ENCODE data around the gene TACC3.
A peak's percentile ranks its signal among the peaks of the same experiment; 100 is the strongest.

TACC3 gene

GRCh38 chr4:1723131-1723801, 1.9 kb downstream of the TACC3 start:
- no peak for DNase-seq (ENCODE audit: low spot score)

GRCh38 chr4:1725521-1725920, 4.2 kb downstream of the TACC3 start:
- DNase-seq (ENCODE audit: low spot score): no peak

- DNase-seq (ENCODE audit: low spot score): peak; percentile 90
Measured at GRCh38 chr4:1726146-1726934, 5.0 kb downstream of the TACC3 start.

- DNase-seq (ENCODE audit: low spot score): no peak
Measured at GRCh38 chr4:1727117-1728031, 6.1 kb downstream of the TACC3 start.

DNA sequence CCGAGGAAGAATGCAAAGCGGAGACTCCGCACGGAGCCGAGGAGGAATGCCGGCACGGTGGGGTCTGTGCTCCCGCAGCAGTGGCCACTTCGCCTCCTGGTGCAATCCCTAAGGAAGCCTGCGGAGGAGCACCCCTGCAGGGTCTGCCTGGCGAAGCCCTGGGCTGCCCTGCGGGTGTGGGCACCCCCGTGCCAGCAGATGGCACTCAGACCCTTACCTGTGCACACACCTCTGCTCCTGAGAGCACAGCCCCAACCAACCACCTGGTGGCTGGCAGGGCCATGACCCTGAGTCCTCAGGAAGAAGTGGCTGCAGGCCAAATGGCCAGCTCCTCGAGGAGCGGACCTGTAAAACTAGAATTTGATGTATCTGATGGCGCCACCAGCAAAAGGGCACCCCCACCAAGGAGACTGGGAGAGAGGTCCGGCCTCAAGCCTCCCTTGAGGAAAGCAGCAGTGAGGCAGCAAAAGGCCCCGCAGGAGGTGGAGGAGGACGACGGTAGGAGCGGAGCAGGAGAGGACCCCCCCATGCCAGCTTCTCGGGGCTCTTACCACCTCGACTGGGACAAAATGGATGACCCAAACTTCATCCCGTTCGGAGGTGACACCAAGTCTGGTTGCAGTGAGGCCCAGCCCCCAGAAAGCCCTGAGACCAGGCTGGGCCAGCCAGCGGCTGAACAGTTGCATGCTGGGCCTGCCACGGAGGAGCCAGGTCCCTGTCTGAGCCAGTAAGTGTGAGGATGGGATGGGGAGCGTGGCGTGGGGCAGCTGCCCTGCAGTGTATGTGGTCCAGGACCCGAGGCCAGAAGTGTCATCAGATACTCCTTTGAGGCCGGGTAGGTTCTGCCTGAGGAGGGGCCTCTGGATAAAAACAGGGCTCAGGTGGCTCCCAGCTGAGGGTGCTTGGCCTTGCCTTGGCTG, 7.0 kb downstream of the TACC3 start:
- DNase-seq (ENCODE audit: low spot score): no peak

DNA sequence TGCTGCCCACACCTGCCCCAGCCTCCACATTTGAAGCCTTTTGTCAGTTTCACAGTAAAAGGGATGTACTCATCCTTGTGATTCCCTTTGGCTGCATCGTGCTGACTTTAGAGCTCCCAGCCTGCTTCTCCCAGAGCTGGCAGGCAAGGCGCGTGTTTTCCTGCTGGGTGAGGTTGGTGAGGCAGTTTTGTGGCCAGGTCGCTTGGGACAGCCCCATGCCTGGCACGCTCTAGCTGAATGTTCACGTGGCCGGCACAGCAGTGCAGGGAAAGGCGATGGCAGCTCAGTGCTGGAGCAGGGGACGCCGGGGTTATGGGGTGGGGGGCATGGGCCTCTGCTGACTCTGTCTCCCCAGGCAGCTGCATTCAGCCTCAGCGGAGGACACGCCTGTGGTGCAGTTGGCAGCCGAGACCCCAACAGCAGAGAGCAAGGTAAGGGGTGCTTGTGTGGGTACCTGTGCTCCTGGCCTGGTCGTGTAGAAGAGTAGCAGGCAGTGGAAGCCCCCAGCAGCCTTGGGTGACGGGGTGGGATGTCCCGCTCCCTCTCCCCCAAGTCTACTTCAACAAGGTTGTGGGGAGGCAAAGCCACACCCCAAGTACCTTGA, 9.3 kb downstream of the TACC3 start:
- DNase-seq (ENCODE audit: low spot score): no peak

DNA sequence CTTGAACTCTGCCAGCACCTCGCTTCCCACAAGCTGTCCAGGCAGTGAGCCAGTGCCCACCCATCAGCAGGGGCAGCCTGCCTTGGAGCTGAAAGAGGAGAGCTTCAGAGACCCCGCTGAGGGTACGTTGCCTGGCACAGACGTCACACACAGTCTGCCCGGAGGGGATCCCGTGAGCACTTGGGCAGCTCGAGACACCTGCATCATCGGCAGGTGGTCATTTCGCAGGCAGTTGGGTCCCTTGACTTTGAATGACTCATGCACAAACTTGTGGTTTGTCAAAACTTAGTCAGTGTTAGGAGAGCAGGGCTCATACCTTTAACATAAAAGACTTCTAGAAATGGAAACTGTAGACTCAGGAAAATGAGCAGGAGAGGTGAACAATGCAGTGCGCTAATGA, 9.9 kb downstream of the TACC3 start:
- DNase-seq (ENCODE audit: low spot score): no peak

DNA sequence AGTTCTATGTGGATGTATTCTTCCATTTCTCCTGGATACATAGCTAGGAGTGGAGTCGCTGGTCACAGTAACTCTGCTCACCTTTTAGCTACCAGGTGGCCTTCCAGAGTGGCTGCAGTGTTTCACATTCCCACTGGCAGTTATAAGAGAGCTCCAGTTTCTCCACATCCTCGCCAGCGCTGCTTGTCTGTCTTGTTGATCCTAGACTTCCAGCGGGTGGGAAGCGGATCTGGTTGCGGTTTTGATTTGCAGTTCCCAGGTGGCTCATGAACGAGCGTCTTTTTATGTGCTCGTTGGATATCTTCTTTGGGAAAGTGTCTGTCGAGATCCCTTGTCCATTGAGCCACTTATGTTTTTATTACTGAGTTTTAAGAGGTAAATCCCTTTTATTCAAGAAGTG, 11.6 kb downstream of the TACC3 start:
- DNase-seq (ENCODE audit: low spot score): no peak

GRCh38 chr4:1735215-1735614, 13.9 kb downstream of the TACC3 start:
- no peak for DNase-seq (ENCODE audit: low spot score)

GRCh38 chr4:1736812-1737211, 15.5 kb downstream of the TACC3 start:
- no peak for DNase-seq (ENCODE audit: low spot score)

DNA sequence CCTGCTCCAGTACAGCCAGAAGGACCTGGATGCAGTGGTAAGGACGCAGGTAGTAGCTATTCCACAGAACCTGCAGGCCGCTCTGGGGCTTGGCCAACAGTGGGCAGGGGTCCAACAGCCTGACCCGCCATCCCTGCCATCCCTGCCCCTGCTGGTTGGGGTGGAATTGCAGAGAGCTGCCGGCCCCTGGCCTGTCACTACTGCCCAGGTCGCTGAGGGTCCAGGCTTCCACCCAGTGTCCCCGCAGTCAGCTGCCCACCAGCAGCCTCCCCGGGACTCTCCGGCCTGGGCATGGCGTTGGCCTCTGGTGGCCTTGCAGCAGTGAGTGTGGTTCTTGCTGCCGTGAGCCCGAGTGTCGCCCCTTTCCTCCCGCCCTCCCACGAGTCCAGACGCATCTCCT, 16.3 kb downstream of the TACC3 start:
- no peak for DNase-seq (ENCODE audit: low spot score)

- no peak for DNase-seq (ENCODE audit: low spot score)
Measured at GRCh38 chr4:1738410-1738809, 17.1 kb downstream of the TACC3 start.

DNA sequence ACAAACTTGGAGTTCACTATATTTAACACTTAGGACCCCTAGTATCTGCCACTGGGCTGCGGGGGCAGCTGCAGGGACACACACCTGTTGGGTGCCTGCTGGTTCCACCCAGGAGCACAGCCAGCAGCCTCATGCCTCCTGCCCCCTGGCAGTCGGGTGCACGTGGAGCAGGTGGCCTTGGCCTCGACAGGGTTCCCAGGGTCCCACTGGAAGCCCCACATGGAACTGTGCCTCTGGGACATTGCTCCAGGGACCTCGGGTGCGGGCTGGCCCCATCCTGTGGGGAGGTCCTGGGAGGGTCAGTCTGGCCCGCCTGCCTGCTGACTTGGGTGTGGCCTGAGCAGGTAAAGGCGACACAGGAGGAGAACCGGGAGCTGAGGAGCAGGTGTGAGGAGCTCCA, 18.0 kb downstream of the TACC3 start:
- no peak for DNase-seq (ENCODE audit: low spot score)

GRCh38 chr4:1740021-1740545, 18.8 kb downstream of the TACC3 start:
- no peak for DNase-seq (ENCODE audit: low spot score)

- DNase-seq (ENCODE audit: low spot score): no peak
Measured at GRCh38 chr4:1741208-1741607, 19.9 kb downstream of the TACC3 start.

DNA sequence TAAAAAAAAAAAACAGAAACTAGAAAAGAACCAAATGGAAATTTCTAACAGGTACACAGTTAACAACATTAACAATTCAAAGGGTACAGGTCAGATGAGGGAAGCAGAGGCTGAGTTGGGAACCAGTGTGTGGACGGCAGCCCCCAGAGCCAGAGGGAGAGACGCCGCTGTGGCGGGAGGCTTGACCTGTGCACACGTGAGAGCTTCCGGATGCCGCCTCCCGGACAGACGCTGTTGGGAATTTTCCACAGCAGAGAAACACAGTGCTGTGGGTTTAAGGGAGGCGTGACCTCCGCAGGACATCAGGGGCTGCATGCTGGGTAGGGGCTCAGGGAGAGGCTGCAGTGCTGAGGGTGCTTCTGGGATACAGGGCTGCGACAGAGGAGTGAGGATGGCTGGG, 22.2 kb downstream of the TACC3 start:
- DNase-seq (ENCODE audit: low spot score): no peak

- no peak for DNase-seq (ENCODE audit: low spot score)
Measured at GRCh38 chr4:1743975-1744374, 22.7 kb downstream of the TACC3 start.

- no peak for DNase-seq (ENCODE audit: low spot score)
Measured at GRCh38 chr4:1744552-1744951, 23.2 kb downstream of the TACC3 start.

DNA sequence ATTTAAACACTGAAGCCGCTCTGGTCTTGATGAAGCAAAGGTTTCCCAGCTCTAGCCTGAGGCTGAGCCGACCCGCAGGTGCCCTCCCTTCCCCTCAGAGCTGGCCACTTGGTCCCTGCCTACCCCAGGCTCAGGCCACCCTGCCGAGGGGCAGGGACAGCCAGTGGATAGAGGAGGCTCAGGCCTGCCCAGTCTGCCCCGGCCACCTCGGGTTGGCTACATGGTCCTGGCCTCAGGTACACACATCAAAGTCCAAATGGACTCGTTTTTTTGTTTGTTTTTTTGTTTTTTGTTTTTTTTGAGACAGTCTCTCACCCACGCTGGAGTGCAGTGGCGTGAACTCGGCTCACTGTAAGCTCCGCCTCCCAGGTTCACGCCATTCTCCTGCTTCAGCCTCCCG, 23.8 kb downstream of the TACC3 start:
- DNase-seq (ENCODE audit: low spot score): no peak

DNA sequence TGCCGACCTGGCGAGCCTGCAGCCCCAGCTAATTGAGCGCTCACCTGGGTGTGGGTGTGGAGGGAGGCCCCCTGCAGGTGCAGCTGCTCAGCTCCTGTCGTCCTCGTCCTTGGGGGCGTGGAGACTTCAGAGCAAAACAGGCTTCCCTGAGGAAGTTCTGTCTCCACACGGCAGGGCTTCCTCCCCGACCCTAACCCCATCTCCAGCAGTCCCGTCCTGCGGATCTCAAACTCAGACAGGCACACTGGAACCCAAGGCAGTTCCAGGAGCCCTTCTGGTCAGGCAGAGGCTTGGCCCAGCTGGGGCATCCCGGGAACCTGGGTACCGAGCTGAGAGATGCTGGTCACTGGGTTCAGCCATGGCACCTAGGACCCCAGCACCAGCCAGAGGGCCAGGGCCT, 24.4 kb downstream of the TACC3 start:
- DNase-seq (ENCODE audit: low spot score): no peak

DNA sequence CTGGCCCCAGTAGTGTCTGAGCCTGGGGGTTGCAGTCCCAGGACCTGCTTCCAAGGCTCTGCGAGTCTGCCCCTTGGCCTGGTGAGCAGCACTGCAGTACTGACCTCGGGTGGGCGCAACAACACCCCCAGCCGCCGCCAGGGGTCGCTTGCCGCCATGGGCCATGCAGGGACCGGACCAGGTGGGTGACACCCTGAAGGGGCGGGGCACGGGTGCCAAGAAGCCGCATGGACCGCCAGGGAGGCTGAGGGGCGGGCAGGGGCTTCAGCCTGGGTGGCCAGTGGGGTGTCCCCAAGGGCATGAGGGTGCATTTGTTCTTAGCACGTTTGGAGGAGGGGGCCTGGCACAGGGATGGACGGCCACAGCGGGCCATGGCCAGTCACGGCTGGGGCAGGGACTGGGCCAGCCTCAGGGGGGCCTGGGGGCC, 25.0 kb downstream of the TACC3 start:
- peak; percentile 63 for DNase-seq (ENCODE audit: low spot score)

All from hematopoietic multipotent progenitor cell treated with erythropoietin and hydrocortisone succinate and interleukin-3 and kit ligand, for 17 days (in vitro differentiated cells).